ENCODE measurements around the gene SPOCK2. TPM values are rescaled to one million over a fixed set of nuclear protein-coding genes. Genes with fewer than 3 reads are reported as not detected.

Gene SPOCK2
- total RNA-seq, 1 donor from 2014 or later: 0.54 TPM

DNA sequence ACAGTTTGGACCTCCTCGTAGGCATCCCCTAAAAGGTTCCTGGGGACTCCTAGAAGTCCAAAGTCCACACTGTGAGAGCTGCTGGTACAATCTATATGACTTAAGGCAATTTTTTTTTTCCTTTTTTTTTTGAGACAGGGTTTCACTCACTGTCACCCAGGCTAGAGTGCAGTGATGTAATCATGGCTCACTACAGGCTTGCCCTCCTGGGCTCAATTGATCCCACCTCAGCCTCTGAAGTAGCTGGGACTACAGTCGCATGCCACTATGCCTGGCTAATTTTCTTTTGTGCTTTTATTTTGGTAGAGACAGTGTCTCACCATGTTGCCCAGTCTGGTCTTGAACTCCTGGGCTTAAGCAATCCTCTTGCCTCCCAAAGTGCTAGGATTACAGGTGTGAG, 4.6 kb upstream of the SPOCK2 start:
- H3K4me1 Mint-ChIP-seq (ENCODE audit: unreplicated experiment): peaks cover 28% of the 10 kb centered on the region
- peaks cover 14% of the 10 kb centered on the region for H3K27me3 Mint-ChIP-seq (ENCODE audit: unreplicated experiment)
- TF ChIP-seq, protein P1, sequence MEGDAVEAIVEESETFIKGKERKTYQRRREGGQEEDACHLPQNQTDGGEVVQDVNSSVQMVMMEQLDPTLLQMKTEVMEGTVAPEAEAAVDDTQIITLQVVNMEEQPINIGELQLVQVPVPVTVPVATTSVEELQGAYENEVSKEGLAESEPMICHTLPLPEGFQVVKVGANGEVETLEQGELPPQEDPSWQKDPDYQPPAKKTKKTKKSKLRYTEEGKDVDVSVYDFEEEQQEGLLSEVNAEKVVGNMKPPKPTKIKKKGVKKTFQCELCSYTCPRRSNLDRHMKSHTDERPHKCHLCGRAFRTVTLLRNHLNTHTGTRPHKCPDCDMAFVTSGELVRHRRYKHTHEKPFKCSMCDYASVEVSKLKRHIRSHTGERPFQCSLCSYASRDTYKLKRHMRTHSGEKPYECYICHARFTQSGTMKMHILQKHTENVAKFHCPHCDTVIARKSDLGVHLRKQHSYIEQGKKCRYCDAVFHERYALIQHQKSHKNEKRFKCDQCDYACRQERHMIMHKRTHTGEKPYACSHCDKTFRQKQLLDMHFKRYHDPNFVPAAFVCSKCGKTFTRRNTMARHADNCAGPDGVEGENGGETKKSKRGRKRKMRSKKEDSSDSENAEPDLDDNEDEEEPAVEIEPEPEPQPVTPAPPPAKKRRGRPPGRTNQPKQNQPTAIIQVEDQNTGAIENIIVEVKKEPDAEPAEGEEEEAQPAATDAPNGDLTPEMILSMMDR (IDR thresholded peaks at IDR 0.05): no peak
- peaks cover 16% of the 10 kb centered on the region for H3K36me3 Mint-ChIP-seq (ENCODE audit: unreplicated experiment)
- H3K27ac Mint-ChIP-seq (ENCODE audit: unreplicated experiment): no peak overlapping the region
- no peak overlapping the region for H3K4me3 Mint-ChIP-seq (ENCODE audit: unreplicated experiment)
- H3K9me3 Mint-ChIP-seq (ENCODE audit: unreplicated experiment): no peaks in the 10 kb centered on the region
- DNase-seq (ENCODE audit: extremely low spot score, unreplicated experiment): no peak

DNA sequence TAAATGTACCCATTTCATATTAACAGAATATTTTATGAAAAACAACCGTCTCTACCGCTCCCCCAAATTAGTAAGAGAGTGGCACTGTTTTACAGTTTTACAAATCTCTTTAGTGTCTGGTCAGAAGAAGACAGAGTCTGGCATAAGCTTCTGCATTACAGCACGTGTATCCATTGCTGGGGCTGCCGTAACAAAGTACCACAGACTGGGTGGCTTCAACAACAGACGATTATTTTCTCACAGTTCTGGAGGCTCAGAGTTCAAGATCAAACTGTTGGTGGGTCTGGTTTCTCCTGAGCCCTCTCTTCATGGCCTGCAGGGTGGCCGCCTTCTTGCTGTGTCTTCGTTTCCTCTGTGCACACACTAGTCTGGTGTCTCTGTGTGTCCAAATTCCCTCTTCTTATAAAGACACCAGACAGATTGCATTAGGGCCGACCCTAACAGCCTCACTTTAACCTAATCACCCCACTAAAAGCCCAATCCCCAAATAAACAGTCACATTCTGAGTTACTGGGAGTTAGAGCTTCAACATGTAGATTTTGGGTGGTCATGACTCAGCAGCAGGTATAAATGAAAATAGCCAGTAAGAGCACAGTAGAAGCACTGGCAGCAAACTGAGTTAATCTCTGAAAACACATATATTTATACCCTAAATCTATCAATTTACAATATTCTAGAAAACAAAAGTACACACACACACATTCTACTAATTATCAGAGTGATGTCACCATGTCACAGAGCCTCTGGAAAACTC, 4.0 kb upstream of the SPOCK2 start:
- Mint-ChIP-seq H3K9me3 (ENCODE audit: unreplicated experiment) (no peaks in the 10 kb centered on the region), H3K4me3 (ENCODE audit: unreplicated experiment) (no peak overlapping the region), H3K27me3 (ENCODE audit: unreplicated experiment) (peaks cover 15% of the 10 kb centered on the region), H3K27ac (ENCODE audit: unreplicated experiment) (no peak overlapping the region), H3K4me1 (ENCODE audit: unreplicated experiment) (peaks cover 25% of the 10 kb centered on the region), H3K36me3 (ENCODE audit: unreplicated experiment) (peaks cover 16% of the 10 kb centered on the region)
- no peak for DNase-seq (ENCODE audit: extremely low spot score, unreplicated experiment)
- TF ChIP-seq, protein P1 (IDR thresholded peaks at IDR 0.05): no peak

DNA sequence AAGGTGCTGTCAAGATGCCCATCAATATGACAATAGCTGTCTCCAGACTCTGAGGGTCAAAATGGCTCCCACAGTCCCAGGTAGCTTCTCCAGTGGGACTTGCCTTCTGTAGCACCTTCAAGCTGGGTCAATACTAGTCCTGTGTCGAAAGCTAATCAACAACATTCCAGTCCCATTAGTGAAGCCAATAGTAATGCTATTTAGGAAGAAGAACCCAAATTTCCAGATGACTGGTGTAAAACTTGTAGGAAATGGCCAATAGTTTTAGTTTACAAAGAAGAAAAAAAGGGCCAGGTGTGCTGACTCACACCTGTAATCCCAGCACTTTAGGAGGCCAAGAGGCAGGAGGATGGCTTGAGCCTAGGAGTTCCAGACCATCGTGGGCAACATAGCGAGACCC, 2.0 kb upstream of the SPOCK2 start:
- H3K4me1 Mint-ChIP-seq (ENCODE audit: unreplicated experiment): peaks cover 14% of the 10 kb centered on the region
- H3K27ac Mint-ChIP-seq (ENCODE audit: unreplicated experiment): no peak overlapping the region
- H3K36me3 Mint-ChIP-seq (ENCODE audit: unreplicated experiment): peaks cover 12% of the 10 kb centered on the region
- TF ChIP-seq, protein P1 (IDR thresholded peaks at IDR 0.05): no peak
- H3K9me3 Mint-ChIP-seq (ENCODE audit: unreplicated experiment): no peaks in the 10 kb centered on the region
- peaks cover 28% of the 10 kb centered on the region for H3K27me3 Mint-ChIP-seq (ENCODE audit: unreplicated experiment)
- no peak for DNase-seq (ENCODE audit: extremely low spot score, unreplicated experiment)
- no peak overlapping the region for H3K4me3 Mint-ChIP-seq (ENCODE audit: unreplicated experiment)

DNA sequence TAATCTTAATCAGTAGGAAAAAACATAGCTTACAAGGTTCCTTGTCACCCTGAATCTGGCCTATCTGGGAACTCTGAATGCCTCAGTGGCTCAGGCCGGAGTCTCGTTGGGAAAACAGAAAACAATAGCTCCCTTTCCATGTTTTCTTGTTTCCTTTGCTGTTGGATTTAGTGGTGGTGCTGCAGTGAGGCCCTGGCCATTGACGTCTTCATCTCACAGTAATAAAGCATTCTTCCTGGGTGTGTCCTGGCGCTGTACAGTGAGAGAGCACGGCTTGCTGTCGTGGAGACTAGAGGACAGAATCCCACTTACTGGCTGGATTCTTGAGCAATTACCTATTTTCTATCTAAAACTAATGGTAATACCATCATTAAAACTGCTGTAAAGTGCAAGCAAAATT, 1.3 kb upstream of the SPOCK2 start:
- Mint-ChIP-seq H3K9me3 (ENCODE audit: unreplicated experiment) (no peaks in the 10 kb centered on the region), H3K27me3 (ENCODE audit: unreplicated experiment) (peaks cover 28% of the 10 kb centered on the region), H3K27ac (ENCODE audit: unreplicated experiment) (no peak overlapping the region), H3K4me1 (ENCODE audit: unreplicated experiment) (peaks cover 14% of the 10 kb centered on the region), H3K36me3 (ENCODE audit: unreplicated experiment) (peaks cover 12% of the 10 kb centered on the region), H3K4me3 (ENCODE audit: unreplicated experiment) (no peak overlapping the region)
- TF ChIP-seq, protein P1 (IDR thresholded peaks at IDR 0.05): no peak
- no peak for DNase-seq (ENCODE audit: extremely low spot score, unreplicated experiment)

DNA sequence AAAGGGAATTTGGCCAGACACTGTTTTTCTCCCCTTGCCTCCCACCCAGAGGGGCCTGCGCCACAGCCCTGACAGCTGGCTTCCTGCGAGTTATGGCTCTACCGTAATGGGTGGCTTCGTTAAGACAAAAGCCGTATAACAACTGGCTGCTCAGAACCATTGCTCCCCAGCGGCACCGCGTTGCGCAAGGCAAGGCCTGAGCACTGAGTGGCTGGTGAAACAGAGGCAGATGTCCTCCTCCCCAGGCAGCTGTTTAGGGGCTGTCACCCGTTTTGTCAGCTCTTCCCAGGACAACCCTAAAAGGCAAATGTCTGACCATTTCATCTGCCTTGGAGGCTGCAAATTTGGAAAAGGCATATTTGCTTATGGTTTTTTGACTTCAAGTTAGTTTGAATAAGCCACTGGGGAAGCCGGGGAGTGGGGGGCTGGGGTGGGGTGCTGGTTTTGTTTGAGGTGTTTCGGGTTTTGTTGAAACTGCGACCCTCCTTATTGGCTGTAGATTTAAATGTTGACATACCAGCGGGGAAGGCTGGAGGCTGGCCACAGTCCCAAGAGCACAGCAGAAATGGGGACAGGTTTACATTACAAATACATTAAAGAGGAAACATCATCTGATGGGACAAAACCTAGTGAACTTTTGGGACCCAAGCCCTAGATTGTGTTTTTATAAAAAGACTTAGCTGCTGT, 681 bp upstream of the SPOCK2 start:
- H3K27me3 Mint-ChIP-seq (ENCODE audit: unreplicated experiment): peaks cover 28% of the 10 kb centered on the region
- no peak overlapping the region for H3K4me3 Mint-ChIP-seq (ENCODE audit: unreplicated experiment)
- DNase-seq (ENCODE audit: extremely low spot score, unreplicated experiment): no peak
- peaks cover 9% of the 10 kb centered on the region for H3K36me3 Mint-ChIP-seq (ENCODE audit: unreplicated experiment)
- TF ChIP-seq, protein P1 (IDR thresholded peaks at IDR 0.05): no peak
- H3K27ac Mint-ChIP-seq (ENCODE audit: unreplicated experiment): no peak overlapping the region
- no peaks in the 10 kb centered on the region for H3K9me3 Mint-ChIP-seq (ENCODE audit: unreplicated experiment)
- H3K4me1 Mint-ChIP-seq (ENCODE audit: unreplicated experiment): peaks cover 14% of the 10 kb centered on the region
